ENCODE measurements around the gene BBS9.

- TF ChIP-seq POLR2A (IDR thresholded peaks at IDR 0.05) (no peak), CTCF (IDR thresholded peaks at IDR 0.05) (no peak)
These were observed 460.5 kb downstream of the BBS9 start for GRCh38 chr7:33589911-33590310.

Measured in heart left ventricle (tissue), 13 donors.